ENCODE measurements around the gene CDH4. TPM values are rescaled to one million over a fixed set of nuclear protein-coding genes. Genes with fewer than 3 reads are reported as not detected.

CDH4 gene
- total RNA-seq, 2 donors from 2014 or later = not detected

GRCh38 chr20:61287583-61288275, 35.7 kb downstream of the CDH4 start:
- H3K4me3 ChIP-seq = no peak overlapping the region
- no peak overlapping the region for H3K27ac ChIP-seq
- H3K36me3 ChIP-seq = no peaks in the 10 kb centered on the region
- H3K27me3 ChIP-seq (replicated peaks; ENCODE audit: insufficient read depth) = no peaks in the 10 kb centered on the region
- DNase-seq (ENCODE audit: low spot score) (no peak), ATAC-seq (ENCODE audit: insufficient number of reproducible peaks, low FRiP score, low read depth) (no peak)
- H3K4me1 ChIP-seq (ENCODE audit: control insufficient read depth in 1 of 2, low read depth in 2 of 2) = no peaks in the 10 kb centered on the region
- H3K9me3 ChIP-seq = no peaks in the 10 kb centered on the region
- no peak for TF ChIP-seq CTCF (IDR thresholded peaks at IDR 0.05)

- Histone ChIP-seq H3K9me3 (no peaks in the 10 kb centered on the region), H3K36me3 (no peaks in the 10 kb centered on the region), H3K27me3 (replicated peaks; ENCODE audit: insufficient read depth) (no peaks in the 10 kb centered on the region), H3K27ac (no peak overlapping the region), H3K4me1 (ENCODE audit: control insufficient read depth in 1 of 2, low read depth in 2 of 2) (no peaks in the 10 kb centered on the region), H3K4me3 (no peak overlapping the region)
- ATAC-seq (ENCODE audit: insufficient number of reproducible peaks, low FRiP score, low read depth) (no peak), DNase-seq (ENCODE audit: low spot score) (no peak)
- TF ChIP-seq CTCF (IDR thresholded peaks at IDR 0.05) = no peak
These were observed 36.3 kb downstream of the CDH4 start for GRCh38 chr20:61288331-61288784.

GRCh38 chr20:61289166-61289565, 37.1 kb downstream of the CDH4 start:
- H3K27me3 ChIP-seq (replicated peaks; ENCODE audit: insufficient read depth) = no peaks in the 10 kb centered on the region
- H3K36me3 ChIP-seq = no peaks in the 10 kb centered on the region
- no peak overlapping the region for H3K27ac ChIP-seq
- no peak for ATAC-seq (ENCODE audit: insufficient number of reproducible peaks, low FRiP score, low read depth)
- H3K4me1 ChIP-seq (ENCODE audit: control insufficient read depth in 1 of 2, low read depth in 2 of 2) = no peaks in the 10 kb centered on the region
- no peak overlapping the region for H3K4me3 ChIP-seq
- DNase-seq (ENCODE audit: low spot score) = no peak
- TF ChIP-seq CTCF (IDR thresholded peaks at IDR 0.05) = no peak
- no peaks in the 10 kb centered on the region for H3K9me3 ChIP-seq

GRCh38 chr20:61290721-61291120, 38.7 kb downstream of the CDH4 start:
- no peaks in the 10 kb centered on the region for H3K27me3 ChIP-seq (replicated peaks; ENCODE audit: insufficient read depth)
- no peaks in the 10 kb centered on the region for H3K4me1 ChIP-seq (ENCODE audit: control insufficient read depth in 1 of 2, low read depth in 2 of 2)
- no peak for TF ChIP-seq CTCF (IDR thresholded peaks at IDR 0.05)
- no peak overlapping the region for H3K27ac ChIP-seq
- H3K36me3 ChIP-seq = no peaks in the 10 kb centered on the region
- no peaks in the 10 kb centered on the region for H3K9me3 ChIP-seq
- DNase-seq (ENCODE audit: low spot score) (no peak), ATAC-seq (ENCODE audit: insufficient number of reproducible peaks, low FRiP score, low read depth) (no peak)
- H3K4me3 ChIP-seq = no peak overlapping the region

GRCh38 chr20:61291166-61291829, 39.2 kb downstream of the CDH4 start:
- H3K9me3 ChIP-seq = no peaks in the 10 kb centered on the region
- no peak overlapping the region for H3K27ac ChIP-seq
- no peaks in the 10 kb centered on the region for H3K36me3 ChIP-seq
- no peak for TF ChIP-seq CTCF (IDR thresholded peaks at IDR 0.05)
- no peaks in the 10 kb centered on the region for H3K27me3 ChIP-seq (replicated peaks; ENCODE audit: insufficient read depth)
- no peak overlapping the region for H3K4me3 ChIP-seq
- ATAC-seq (ENCODE audit: insufficient number of reproducible peaks, low FRiP score, low read depth) (no peak), DNase-seq (ENCODE audit: low spot score) (no peak)
- H3K4me1 ChIP-seq (ENCODE audit: control insufficient read depth in 1 of 2, low read depth in 2 of 2) = no peaks in the 10 kb centered on the region
